Hematopoietic multipotent progenitor cell (in vitro differentiated cells): ENCODE results near the gene C4orf33. TPM values are rescaled to one million over a fixed set of nuclear protein-coding genes. Genes with fewer than 3 reads are reported as not detected.
A peak's percentile ranks its signal among the peaks of the same experiment; 100 is the strongest.
"Not testable (repeated sequence)": the region's sequence is repeated elsewhere in the genome, so short reads cannot be mapped to it uniquely, and the experiment has no call there.

Experiments
- DNase-seq, 3 donors: peaks; one replicate each; pipeline ENCODE4 v3.0.0-alpha.2; 2011 to 2015; ENCODE audit warnings: low read depth in 2 of 3, low spot score in 2 of 3
- total RNA-seq: library from RNA; depleted of rRNA; stranded (reverse); fragments of >200 nt; gene quantifications from one replicate; pipeline ENCODE4 v1.2.3, GENCODE V29; 2012

C4orf33 gene, protein sequence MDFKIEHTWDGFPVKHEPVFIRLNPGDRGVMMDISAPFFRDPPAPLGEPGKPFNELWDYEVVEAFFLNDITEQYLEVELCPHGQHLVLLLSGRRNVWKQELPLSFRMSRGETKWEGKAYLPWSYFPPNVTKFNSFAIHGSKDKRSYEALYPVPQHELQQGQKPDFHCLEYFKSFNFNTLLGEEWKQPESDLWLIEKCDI
- 3.2 TPM for total RNA-seq

DNA sequence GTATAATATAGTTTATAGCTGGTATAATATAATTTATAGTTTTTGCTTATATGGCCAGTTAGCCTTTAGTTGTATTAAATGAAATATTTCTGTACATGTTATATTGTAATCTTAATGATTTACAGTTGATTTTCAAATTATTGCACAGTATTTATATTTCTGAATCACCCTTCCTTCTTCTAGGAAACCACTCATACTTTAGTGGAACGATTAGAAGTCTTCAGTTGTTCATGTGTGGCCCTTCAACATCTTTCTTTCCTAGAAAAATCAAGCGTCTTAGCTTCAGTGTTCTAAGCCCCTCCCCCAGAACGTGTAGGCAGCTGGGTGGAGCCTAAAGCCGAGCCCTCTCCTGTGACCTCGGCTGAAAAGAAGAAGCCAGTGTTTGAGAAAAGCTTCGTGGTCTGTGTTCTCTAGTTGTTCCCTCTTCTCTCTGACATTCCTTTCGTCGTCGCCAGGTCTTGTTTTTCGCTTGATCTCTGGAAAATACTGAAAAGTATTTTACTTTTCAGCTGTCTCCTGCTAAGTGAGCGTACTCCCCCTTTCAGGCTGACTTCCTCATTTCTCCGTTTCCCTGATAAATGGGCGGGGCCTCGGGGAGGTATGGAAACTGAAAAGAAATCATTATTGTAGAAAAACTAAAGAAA is at the start of gene C4orf33:
Gene C4orf33 (plus strand): TSS at position 342 of the 644 bp plus-strand sequence. CDS start 6,459 bp downstream, outside the sequence.
- DNase-seq, result peak; percentile 23 to 87 (median 76)

GRCh38 chr4:129059028-129059427 is 36.9 kb upstream of the C4orf33 start:
- DNase-seq, result no peak

DNA sequence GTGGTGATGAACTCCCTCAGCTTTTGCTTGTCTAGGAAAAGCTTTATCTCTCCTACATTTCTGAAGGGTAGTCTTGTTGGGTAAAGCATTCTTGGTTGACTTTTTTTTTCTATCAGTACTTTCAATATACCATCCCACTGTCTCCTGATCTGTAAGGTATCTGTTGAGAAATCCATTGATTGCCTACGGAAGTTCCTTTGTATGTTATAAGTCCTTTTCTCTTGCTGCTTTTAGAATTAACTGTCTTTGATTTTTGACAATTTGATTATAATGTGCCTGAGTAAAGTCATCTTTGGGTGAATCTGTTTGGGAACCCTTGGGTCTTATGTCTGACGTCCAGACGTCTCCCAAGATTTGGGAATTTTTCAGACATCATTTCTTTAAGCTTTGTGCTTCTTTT is 33.4 kb upstream of the C4orf33 start:
- no peak for DNase-seq

GRCh38 chr4:129063640-129064039 is 32.3 kb upstream of the C4orf33 start:
- no peak for DNase-seq

GRCh38 chr4:129064717-129065116 is 31.2 kb upstream of the C4orf33 start:
- DNase-seq, result no peak

DNA sequence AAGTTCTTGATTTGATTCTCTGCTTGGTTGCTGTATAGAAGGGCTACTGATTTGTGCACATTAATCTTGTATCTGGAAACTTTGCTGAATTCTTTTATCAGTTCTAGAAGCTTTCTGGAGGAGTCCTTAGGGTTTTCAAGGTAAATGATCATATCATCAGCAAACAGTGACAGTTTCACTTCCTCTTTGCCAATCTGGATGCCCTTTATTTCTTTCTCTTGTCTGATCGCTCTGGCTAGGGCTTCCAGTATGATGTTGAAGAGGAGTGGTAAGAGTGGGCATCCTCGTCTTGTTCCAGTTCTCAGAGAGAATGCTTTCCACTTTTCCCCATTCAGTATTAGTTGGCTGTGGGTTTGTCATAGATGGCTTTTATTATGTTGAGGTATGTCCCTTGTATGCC is 26.4 kb upstream of the C4orf33 start:
- DNase-seq, result not testable (repeated sequence)

DNA sequence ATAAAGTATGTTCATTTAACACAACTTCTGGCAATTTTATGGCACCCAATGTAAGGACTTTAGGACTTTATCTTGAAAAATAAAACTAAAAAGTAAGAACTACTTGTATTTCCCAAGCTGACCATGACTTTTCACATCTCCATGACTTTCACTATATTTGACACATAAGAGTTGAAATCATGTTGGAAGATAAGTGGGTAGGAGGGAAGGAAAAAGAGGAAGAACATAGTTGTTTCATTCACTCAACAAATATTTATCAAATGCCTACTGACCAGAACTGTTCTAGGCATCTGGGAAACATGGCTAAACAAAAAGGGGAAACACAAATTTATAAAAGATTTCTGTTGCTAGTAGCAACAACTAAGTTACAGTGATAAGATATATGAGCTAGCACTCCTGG is 18.6 kb upstream of the C4orf33 start:
- no peak for DNase-seq

DNA sequence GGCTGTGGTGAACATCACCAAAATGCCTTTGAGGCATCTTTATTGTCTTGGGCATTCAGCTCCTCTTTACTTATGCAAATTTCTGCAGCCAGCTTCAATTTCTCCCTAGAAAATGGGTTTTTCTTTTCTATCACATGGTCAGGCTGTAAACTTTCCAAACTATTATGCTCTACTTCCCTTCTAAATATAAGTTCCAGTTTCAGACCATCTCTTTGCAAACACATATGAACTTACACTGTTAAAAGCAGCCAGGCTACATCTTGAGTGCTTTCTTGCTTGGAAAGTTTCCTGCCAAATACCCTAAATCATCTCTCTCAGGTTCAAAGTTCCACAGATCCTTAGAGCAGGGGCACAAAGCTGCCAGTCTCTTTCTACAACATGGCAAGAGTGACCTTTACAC is 15.8 kb upstream of the C4orf33 start:
- no peak for DNase-seq

GRCh38 chr4:129082302-129082701 is 13.7 kb upstream of the C4orf33 start:
- DNase-seq, result no peak

- no peak for DNase-seq
Observed at GRCh38 chr4:129085472-129085871, 10.5 kb upstream of the C4orf33 start.

GRCh38 chr4:129087516-129087915 is 8.4 kb upstream of the C4orf33 start:
- no peak for DNase-seq

DNA sequence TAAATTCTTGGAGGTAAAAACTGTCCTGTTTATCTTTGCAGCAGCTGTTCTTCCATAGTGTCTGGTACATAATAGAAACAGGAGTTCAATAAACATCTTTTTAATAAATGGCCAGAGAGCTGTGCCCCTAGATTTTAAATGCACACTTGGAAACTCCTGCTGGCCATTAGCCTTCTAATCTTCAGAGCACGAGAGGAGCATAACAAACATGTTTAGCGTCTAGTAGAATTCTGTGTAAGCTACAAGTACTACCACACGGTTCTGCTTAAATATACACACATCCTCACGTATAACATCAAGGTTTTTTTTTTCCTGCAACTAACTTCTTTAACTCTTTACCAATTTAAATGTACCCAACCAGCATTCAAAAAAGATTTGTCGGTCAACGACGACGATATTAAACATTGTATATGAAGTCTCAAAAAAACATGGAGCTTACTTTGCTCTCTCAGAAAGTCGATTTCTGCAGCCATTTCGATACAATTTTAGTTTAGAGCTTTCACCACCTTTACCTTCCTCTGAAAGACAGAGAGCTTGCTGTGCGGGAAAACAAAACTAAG is 3.2 kb upstream of the C4orf33 start:
- DNase-seq, result peak in 1 of 3 donors; percentile 31

GRCh38 chr4:129093191-129093920 is 2.6 kb upstream of the C4orf33 start, which contains the start of gene SCLT1:
SCLT1 (minus strand) TSS chr4:129093539; CDS start chr4:129093103, 436 bp downstream.
- peak; percentile 90 to 98 (median 97) for DNase-seq

DNA sequence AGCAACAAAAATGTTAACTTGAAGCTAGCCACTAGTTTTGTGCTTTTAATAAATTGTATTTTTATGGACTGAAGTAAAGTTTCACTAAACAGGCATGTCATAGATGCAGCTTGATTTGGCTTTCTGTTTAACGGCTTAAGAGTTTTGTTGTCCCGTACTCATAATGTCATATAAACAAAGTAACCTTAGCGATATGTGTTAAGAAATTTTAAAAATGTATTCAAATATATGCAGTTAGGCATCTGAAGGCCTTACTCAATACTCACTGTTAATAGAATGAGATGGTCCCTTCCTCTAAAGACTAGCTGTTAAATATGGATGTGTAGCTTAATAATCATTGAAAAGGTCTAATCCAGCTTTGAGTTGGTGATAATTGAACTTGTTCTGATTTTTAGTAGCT is 1.6 kb upstream of the C4orf33 start:
- peak in 1 of 3 donors; percentile 20 for DNase-seq

DNA sequence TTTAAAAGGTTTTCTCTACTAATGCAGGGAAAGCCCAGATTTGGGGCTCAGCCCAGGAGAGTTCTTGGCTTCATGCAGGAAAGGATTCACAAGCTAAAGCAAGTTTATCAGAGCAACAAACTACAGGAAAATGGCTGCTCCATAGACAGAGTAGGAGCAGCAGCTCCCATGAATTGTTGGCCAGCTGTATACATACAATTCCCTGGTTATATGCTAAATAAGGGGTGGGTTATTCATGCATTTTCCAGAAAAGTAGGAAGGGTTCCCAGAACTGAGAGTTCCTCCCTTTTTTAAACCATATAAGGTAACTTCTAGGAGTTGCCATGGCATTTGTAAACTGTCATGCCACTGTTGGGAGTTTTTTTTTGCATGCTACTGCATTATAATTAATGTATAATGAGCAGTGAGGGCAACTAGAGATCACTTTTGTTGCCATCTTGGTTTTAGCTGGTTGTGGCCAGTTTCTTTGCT is 2.6 kb downstream of the C4orf33 start:
- DNase-seq, result no peak

DNA sequence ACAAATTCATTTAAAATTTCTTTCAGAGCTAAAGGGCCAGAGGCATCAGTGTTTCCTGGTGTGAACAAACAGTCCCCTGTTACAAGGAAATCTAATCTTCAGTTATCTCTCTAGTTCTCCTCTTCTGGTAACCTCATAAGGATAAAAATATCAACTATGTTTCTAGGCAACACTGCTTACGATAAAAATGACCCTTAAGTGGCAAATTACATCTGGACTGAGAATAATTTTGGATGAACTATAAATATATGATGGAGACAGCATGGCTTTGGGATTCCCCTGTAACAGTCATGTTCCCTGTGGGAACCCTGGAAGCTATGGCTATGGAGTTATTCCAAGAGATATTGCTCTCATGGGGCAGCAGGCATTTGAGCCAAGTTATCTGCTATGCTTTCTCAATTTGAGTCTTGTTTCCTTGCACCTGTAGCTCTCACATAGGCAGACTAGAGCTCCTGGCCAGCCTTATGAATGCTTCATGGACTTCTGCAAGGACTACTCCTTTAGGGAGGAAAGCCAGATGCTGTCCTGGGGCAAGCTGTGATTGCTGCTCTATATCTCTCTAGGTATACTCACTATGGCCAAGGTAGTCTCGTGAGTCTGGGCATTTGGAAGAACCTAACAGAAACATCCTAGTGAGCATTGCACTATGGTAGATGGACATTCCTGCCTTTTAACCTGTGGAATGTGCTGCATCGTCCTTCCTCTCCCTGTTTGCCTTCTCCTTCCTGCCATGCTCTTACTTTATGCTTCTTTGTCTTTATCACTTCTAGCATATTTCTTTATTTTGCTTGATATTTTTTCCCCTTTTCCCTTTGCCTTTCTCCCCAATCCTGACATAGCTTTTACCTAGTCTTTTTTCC is 14.2 kb downstream of the C4orf33 start:
- no peak for DNase-seq

GRCh38 chr4:129110931-129111330 is 15.0 kb downstream of the C4orf33 start:
- no peak for DNase-seq

GRCh38 chr4:129111919-129112318 is 16.0 kb downstream of the C4orf33 start:
- no peak for DNase-seq

- DNase-seq, result no peak
Observed at GRCh38 chr4:129113434-129113833, 17.5 kb downstream of the C4orf33 start.

- no peak for DNase-seq
Observed at GRCh38 chr4:129113919-129114318, 18.0 kb downstream of the C4orf33 start.
